ENCODE results near the gene PITPNC1. TPM values are rescaled to one million over a fixed set of nuclear protein-coding genes. Genes with fewer than 3 reads are reported as not detected.

PITPNC1 gene
- total RNA-seq, 1 experiment from 2014 or later, result 20.8 TPM

- in situ Hi-C loops (cut with HindIII; ENCODE audit: low pct_unique_long_range_greater_than_20kb, low sequenced_read_pairs), result no loop called here
- H3K9me3 ChIP-seq (ENCODE audit: control insufficient read depth, insufficient read depth, low read depth, low read length), result no peaks in the 10 kb centered on the region
- no peak overlapping the region for H3K27ac ChIP-seq (ENCODE audit: low read length)
- ATAC-seq (no peak), DNase-seq (ENCODE audit: low read depth, low spot score) (no peak)
- no TSS peak for BruUV-seq (replicated peaks)
- H3K27me3 ChIP-seq (ENCODE audit: control insufficient read depth, insufficient read depth, low read length), result no peaks in the 10 kb centered on the region
- ChIA-PET CTCF (interaction anchor here (0.7 kb wide), 1 partner anchor 175 kb away, joined by 3 read pairs; no protein-coding TSS in a partner anchor), POLR2A (interaction anchor here (0.7 kb wide), 1 partner anchor 57 kb away, joined by 5 read pairs; no protein-coding TSS in a partner anchor)
- intact Hi-C loops (cut with micrococcal nuclease; ENCODE audit: unreplicated experiment), result loop anchor here (5.0 kb wide), 1 partner anchor 225 kb away; the partner anchor contains the start of gene PITPNC1
- no peak for TF ChIP-seq POLR2AphosphoS5 (IDR thresholded peaks at IDR 0.05; ENCODE audit: low read depth, low read length)
- TF ChIP-seq REST (IDR thresholded peaks at IDR 0.05; ENCODE audit: insufficient read depth in 1 of 2, low read depth in 2 of 2, low read length in 1 of 2), result no peak
- no peak for TF ChIP-seq CTCF (IDR thresholded peaks at IDR 0.05)
- no peak for TF ChIP-seq TCF7L2 (IDR thresholded peaks at IDR 0.05; ENCODE audit: low read depth, low read length)
- no peak for TF ChIP-seq SIN3A (IDR thresholded peaks at IDR 0.05; ENCODE audit: borderline replicate concordance, insufficient read depth, low read depth, low read length)
- no peak overlapping the region for H3K4me3 ChIP-seq (ENCODE audit: low read depth in 2 of 2, low read length in 2 of 2)
- H3K36me3 ChIP-seq (ENCODE audit: control insufficient read depth, insufficient read depth, low read length), result no peaks in the 10 kb centered on the region
- H3K4me1 ChIP-seq (ENCODE audit: control insufficient read depth, insufficient read depth, low read length), result no peaks in the 10 kb centered on the region
Observed at GRCh38 chr17:67602444-67602843, 225.4 kb downstream of the PITPNC1 start.

DNA sequence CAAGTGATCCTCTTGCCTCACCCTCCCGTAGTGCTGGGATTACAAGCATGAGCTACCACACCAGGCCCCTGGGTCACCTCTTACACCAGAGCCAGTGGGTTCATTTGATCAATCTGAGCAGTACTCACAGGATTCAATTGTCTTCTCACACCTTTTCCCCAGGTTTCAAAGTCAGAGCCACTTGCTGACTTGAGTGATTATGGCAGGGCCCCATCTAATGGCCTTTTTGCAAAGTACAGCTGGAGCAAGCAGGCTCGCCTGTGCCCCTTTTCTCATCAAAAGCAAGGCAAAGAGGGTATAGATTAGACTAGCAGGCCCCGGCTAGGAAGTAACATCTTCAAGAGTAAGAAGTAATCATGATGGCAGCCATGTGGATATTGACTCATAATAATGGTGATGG is 225.9 kb downstream of the PITPNC1 start:
- peak; percentile 81 for ATAC-seq
- TF ChIP-seq SIN3A (IDR thresholded peaks at IDR 0.05; ENCODE audit: borderline replicate concordance, insufficient read depth, low read depth, low read length) (no peak), CTCF (IDR thresholded peaks at IDR 0.05) (peak; percentile 64)
- POLR2A ChIA-PET, result interaction anchor here (0.7 kb wide), 1 partner anchor 58 kb away, joined by 5 read pairs; no protein-coding TSS in a partner anchor
- Histone ChIP-seq H3K4me3 (ENCODE audit: low read depth in 2 of 2, low read length in 2 of 2) (no peak overlapping the region), H3K27me3 (ENCODE audit: control insufficient read depth, insufficient read depth, low read length) (no peaks in the 10 kb centered on the region), H3K36me3 (ENCODE audit: control insufficient read depth, insufficient read depth, low read length) (no peaks in the 10 kb centered on the region), H3K4me1 (ENCODE audit: control insufficient read depth, insufficient read depth, low read length) (no peaks in the 10 kb centered on the region), H3K9me3 (ENCODE audit: control insufficient read depth, insufficient read depth, low read depth, low read length) (no peaks in the 10 kb centered on the region), H3K27ac (ENCODE audit: low read length) (no peak overlapping the region)
- DNase-seq (ENCODE audit: low read depth, low spot score), result peak; percentile 13
- CTCF ChIA-PET, result interaction anchor here (0.7 kb wide), 1 partner anchor 175 kb away, joined by 3 read pairs; no protein-coding TSS in a partner anchor
- BruUV-seq (replicated peaks), result no TSS peak
- intact Hi-C loops (cut with micrococcal nuclease; ENCODE audit: unreplicated experiment) (loop anchor here (5.0 kb wide), 1 partner anchor 226 kb away; the partner anchor contains the start of gene PITPNC1), in situ Hi-C loops (cut with HindIII; ENCODE audit: low pct_unique_long_range_greater_than_20kb, low sequenced_read_pairs) (no loop called here)

All from Panc1 (cell line).